ENCODE results near the gene NPAS3. TPM values are rescaled to one million over a fixed set of nuclear protein-coding genes. Genes with fewer than 3 reads are reported as not detected.

Gene NPAS3
- total and polyA plus RNA-seq, 2 of the 8 experiments (the other 6 are each of a cell fraction or from before 2014, with no cell fraction given), result 0.11 to 0.60 TPM

- no peak for FAIRE-seq
Measured at GRCh38 chr14:33402604-33403003, 463.9 kb downstream of the NPAS3 start.

More at GRCh38 chr14:33402604-33403003, 463.9 kb downstream of the NPAS3 start:
- H3K18ac ChIP-seq (ENCODE audit: extremely low read depth, low read length), result no peak overlapping the region
- peaks cover 0 to 8% (median 2%) of the 10 kb centered on the region in 4 experiments; a peak in 2 of 8 replicates for H3K36me3 ChIP-seq (ENCODE audit: control insufficient read depth in 2 of 4, insufficient read depth in 4 of 4, low read length in 3 of 4)
- H3K27ac ChIP-seq (ENCODE audit: low read depth, low read length), result no peak overlapping the region
- no peak overlapping the region for H3K4ac ChIP-seq (replicated peaks; ENCODE audit: insufficient read length, low read depth, low read length)
- no peaks in the 10 kb centered on the region for H3K27me3 ChIP-seq (replicated peaks in 1 of 4; ENCODE audit: control insufficient read depth in 3 of 4, extremely low read depth in 1 of 4, insufficient read depth in 3 of 4, low read length in 3 of 4)
- H3K56ac ChIP-seq (replicated peaks; ENCODE audit: insufficient read length, low read depth, low read length), result no peak overlapping the region
- ChIA-PET CTCF (ENCODE audit: partially characterized antibody) (no interaction called here), POLR2A (ENCODE audit: partially characterized antibody) (no interaction called here)
- H2BK15ac ChIP-seq (ENCODE audit: low read length), result no peak overlapping the region
- no peak overlapping the region for H2AFZ ChIP-seq (ENCODE audit: low read length)
- H4K8ac ChIP-seq (ENCODE audit: extremely low read depth, insufficient read depth, low read length), result no peak overlapping the region
- H3K4me1 ChIP-seq (replicated peaks in 1 of 4; ENCODE audit: control insufficient read depth in 3 of 4, insufficient read depth in 4 of 4, low read length in 3 of 4), result no peaks in the 10 kb centered on the region
- H3K14ac ChIP-seq (ENCODE audit: insufficient read length), result no peak overlapping the region
- no peak overlapping the region for H2AK5ac ChIP-seq (ENCODE audit: low read depth, low read length)
- H3K9me3 ChIP-seq (ENCODE audit: insufficient read depth in 2 of 2, low read depth in 1 of 2, low read length in 1 of 2), result peaks cover 38 to 48% of the 10 kb centered on the region in 2 experiments
- H4K91ac ChIP-seq (replicated peaks; ENCODE audit: insufficient read length, low read length), result no peak overlapping the region
- H2BK20ac ChIP-seq (ENCODE audit: low read length), result no peak overlapping the region
- DNase-seq (ENCODE audit: low read depth in 1 of 2, low spot score in 2 of 2), result no peak
- no peaks in the 10 kb centered on the region for H4K20me1 ChIP-seq (replicated peaks in 1 of 2; ENCODE audit: control insufficient read depth in 1 of 2, insufficient read depth in 2 of 2, low read length in 2 of 2)
- no peak overlapping the region for H2BK120ac ChIP-seq (replicated peaks; ENCODE audit: low read depth, low read length)
- H2BK5ac ChIP-seq (ENCODE audit: low read depth, low read length), result no peak overlapping the region
- H3K9ac ChIP-seq (replicated peaks in 1 of 4; ENCODE audit: extremely low read depth in 1 of 4, low read depth in 3 of 4, low read length in 3 of 4), result no peak overlapping the region
- H2BK12ac ChIP-seq (ENCODE audit: low read depth, low read length), result no peak overlapping the region
- no peak overlapping the region for H3K4me2 ChIP-seq (ENCODE audit: insufficient read depth in 1 of 2, low read depth in 2 of 2, low read length in 2 of 2)
- H3K23ac ChIP-seq (ENCODE audit: insufficient read length), result no peak overlapping the region
- no peak overlapping the region for H3K4me3 ChIP-seq (ENCODE audit: extremely low read depth in 1 of 4, insufficient read depth in 2 of 4, low read depth in 3 of 4, low read length in 4 of 4)
- H4K5ac ChIP-seq (ENCODE audit: insufficient read length, low read depth, low read length), result no peak overlapping the region
- no peaks in the 10 kb centered on the region for H3K79me1 ChIP-seq (ENCODE audit: low read depth, low read length)
- TF ChIP-seq TCF12 (IDR thresholded peaks at IDR 0.05; ENCODE audit: low read depth, low read length) (no peak), RXRA (IDR thresholded peaks at IDR 0.05; ENCODE audit: insufficient read depth, low read depth, low read length) (no peak), RFX5 (IDR thresholded peaks at IDR 0.05; ENCODE audit: borderline replicate concordance, low read depth, low read length) (no peak), CHD1 (IDR thresholded peaks at IDR 0.05; ENCODE audit: low read depth, low read length) (no peak), SP2 (IDR thresholded peaks at IDR 0.05; ENCODE audit: low read length) (no peak), EGR1 (IDR thresholded peaks at IDR 0.05; ENCODE audit: borderline replicate concordance, low read depth, low read length) (no peak), SIRT6 (IDR thresholded peaks at IDR 0.05; ENCODE audit: low read length) (no peak), YY1 (IDR thresholded peaks at IDR 0.05; ENCODE audit: low read depth, low read length) (no peak), KDM1A (IDR thresholded peaks at IDR 0.05; ENCODE audit: borderline replicate concordance, low read length) (no peak), E2F6 (IDR thresholded peaks at IDR 0.05) (no peak), SP1 (IDR thresholded peaks at IDR 0.05; ENCODE audit: low read depth, low read length) (no peak), CREB1 (IDR thresholded peaks at IDR 0.05) (no peak), FOSL1 (IDR thresholded peaks at IDR 0.05; ENCODE audit: insufficient read depth, low read depth, low read length) (no peak), NRF1 (IDR thresholded peaks at IDR 0.05; ENCODE audit: low read depth, low read length) (no peak), PHF8 (conservative IDR thresholded peaks at IDR 0.05; ENCODE audit: low read depth, low read length) (no peak)
- H3K79me2 ChIP-seq (ENCODE audit: control insufficient read depth in 1 of 2, insufficient read depth in 2 of 2, low read length in 2 of 2), result no peaks in the 10 kb centered on the region
- H3K23me2 ChIP-seq (ENCODE audit: low read depth, low read length), result no peaks in the 10 kb centered on the region; the same call in 1 of the 2 replicates

All from H1 (cell line).